Trophoblast cell (in vitro differentiated cells and primary cell): ENCODE data around the gene SYNPR.
A peak's percentile ranks its signal among the peaks of the same experiment; 100 is the strongest.

Experiments
- DNase-seq, 2 donors: peaks; one replicate each; pipeline ENCODE4 v3.0.0-alpha.2; 2016
- H2AFZ ChIP-seq: 2 replicates; pipeline ENCODE4 v1.6.1; 2013; ENCODE audit warnings: low read length, moderate library complexity, mild to moderate bottlenecking; ENCODE audit not compliant: insufficient read depth, poor library complexity
- H2AK5ac ChIP-seq: 2 replicates; pipeline ENCODE4 v1.6.1; 2013; ENCODE audit warnings: mild to moderate bottlenecking, low read length
- H2BK120ac ChIP-seq: 2 replicates; pipeline ENCODE4 v1.6.1; 2013; ENCODE audit warnings: low read length, mild to moderate bottlenecking, moderate library complexity; ENCODE audit not compliant: insufficient read depth, poor library complexity
- H2BK12ac ChIP-seq: 2 replicates; pipeline ENCODE4 v1.6.1; 2013; ENCODE audit warnings: mild to moderate bottlenecking, low read length, moderate library complexity
- H2BK5ac ChIP-seq: 2 replicates; pipeline ENCODE4 v1.6.1; 2013; ENCODE audit warnings: low read length, low read depth, moderate library complexity, mild to moderate bottlenecking; ENCODE audit not compliant: poor library complexity
- H3K14ac ChIP-seq: 2 replicates; pipeline ENCODE4 v1.6.1; 2013; ENCODE audit warnings: mild to moderate bottlenecking, low read length
- H3K18ac ChIP-seq: 2 replicates; pipeline ENCODE4 v1.6.1; 2013; ENCODE audit warnings: mild to moderate bottlenecking, low read length
- H3K23ac ChIP-seq: 2 replicates; pipeline ENCODE4 v1.6.1; 2013; ENCODE audit warnings: low read length
- H3K27ac ChIP-seq: 2 replicates; pipeline ENCODE4 v1.5.1; 2013; ENCODE audit warnings: low read depth, mild to moderate bottlenecking, inconsistent platforms, low read length, moderate library complexity
- H3K27me3 ChIP-seq: 2 replicates; pipeline ENCODE4 v1.6.1; 2013; ENCODE audit warnings: inconsistent platforms, mild to moderate bottlenecking, low read length, moderate library complexity; ENCODE audit not compliant: insufficient read depth
- H3K36me3 ChIP-seq, 2 experiments: 1 replicate in 1 of 2; 2 replicates in 1 of 2; pipeline ENCODE4 v1.6.1; 2013; ENCODE audit warnings: low read length in 2 of 2, mild to moderate bottlenecking in 2 of 2, moderate library complexity in 1 of 2; ENCODE audit not compliant: insufficient read depth in 2 of 2, control insufficient read depth in 1 of 2
- H3K4ac ChIP-seq: 2 replicates; pipeline ENCODE4 v1.6.1; 2013; ENCODE audit warnings: low read depth, mild to moderate bottlenecking, low read length, moderate library complexity
- H3K4me1 ChIP-seq, 2 experiments: 1 replicate in 1 of 2; 2 replicates in 1 of 2; pipeline ENCODE4 v1.6.1; 2013; ENCODE audit warnings: low read length in 2 of 2, mild to moderate bottlenecking in 2 of 2, moderate library complexity in 1 of 2; ENCODE audit not compliant: insufficient read depth in 2 of 2, control insufficient read depth in 1 of 2
- H3K4me2 ChIP-seq: 2 replicates; pipeline ENCODE4 v1.6.1; 2013; ENCODE audit warnings: inconsistent platforms, mild to moderate bottlenecking, low read length, moderate library complexity
- H3K4me3 ChIP-seq: 2 replicates; pipeline ENCODE4 v1.5.1; 2013; ENCODE audit warnings: mild to moderate bottlenecking, low read depth, low read length, inconsistent platforms
- H3K79me1 ChIP-seq: one replicate; pipeline ENCODE4 v1.6.1; 2013; ENCODE audit warnings: low read length
- H3K79me2 ChIP-seq: 2 replicates; pipeline ENCODE4 v1.6.1; 2013; ENCODE audit warnings: low read length, mild to moderate bottlenecking; ENCODE audit not compliant: control insufficient read depth, insufficient read depth, poor library complexity
- H3K9ac ChIP-seq: 2 replicates; pipeline ENCODE4 v1.6.1; 2013; ENCODE audit warnings: mild to moderate bottlenecking, low read length
- H3K9me3 ChIP-seq: 2 replicates; pipeline ENCODE4 v1.6.1; 2013; ENCODE audit warnings: low read depth, mild to moderate bottlenecking, control low read depth, inconsistent platforms, low read length; ENCODE audit not compliant: insufficient read depth
- H4K12ac ChIP-seq: 2 replicates; pipeline ENCODE4 v1.6.1; 2013; ENCODE audit warnings: low read depth, mild to moderate bottlenecking, low read length, moderate library complexity
- H4K8ac ChIP-seq: 2 replicates; pipeline ENCODE4 v1.6.1; 2013; ENCODE audit warnings: low read depth, mild to moderate bottlenecking, low read length, moderate library complexity
- H4K91ac ChIP-seq: one replicate; pipeline ENCODE4 v1.6.1; 2013; ENCODE audit warnings: low read depth, mild to moderate bottlenecking, low read length, moderate library complexity
- WGBS: extraction: QIAGEN DNeasy Blood & Tissue Kit; methylation state at CpG from one replicate; pipeline ENCODE4 v1.1.7; 2013; ENCODE audit warnings: missing lambda C conversion rate; ENCODE audit not compliant: insufficient read length, insufficient coverage; ENCODE audit errors: extremely low coverage; 5-methylcytosine and 5-hydroxymethylcytosine counted together

SYNPR gene

DNA sequence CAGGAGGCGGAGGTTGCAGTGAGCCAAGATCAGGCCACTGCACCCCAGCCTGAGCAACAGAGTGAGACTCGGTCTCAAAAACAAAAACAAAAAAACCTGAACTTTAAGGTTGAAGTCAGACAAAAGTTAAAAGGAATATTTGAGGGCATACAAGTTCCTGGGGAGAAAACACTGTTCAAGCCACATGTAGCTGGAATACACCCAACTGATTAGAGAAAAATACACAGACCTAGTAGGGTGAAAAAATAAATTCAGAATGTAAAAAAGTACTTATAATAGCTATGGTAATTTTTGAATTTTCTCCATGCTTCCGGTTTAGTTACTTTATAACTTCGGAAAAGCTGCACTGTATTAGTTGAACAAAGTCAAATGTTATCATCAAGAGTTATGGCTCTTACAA is 331.7 kb downstream of the SYNPR start:
- H3K14ac ChIP-seq = no peak overlapping the region
- H4K12ac ChIP-seq = no peak overlapping the region
- H3K27ac ChIP-seq = no peak overlapping the region
- DNase-seq = no peak
- H3K4ac ChIP-seq = no peak overlapping the region
- H3K4me3 ChIP-seq = no peak overlapping the region
- H2BK120ac ChIP-seq = no peak overlapping the region
- no peak overlapping the region for H4K91ac ChIP-seq
- no peak overlapping the region for H2BK5ac ChIP-seq
- H3K36me3 ChIP-seq = no peaks in the 10 kb centered on the region
- no peaks in the 10 kb centered on the region for H3K79me2 ChIP-seq
- no peaks in the 10 kb centered on the region for H3K4me1 ChIP-seq
- no peaks in the 10 kb centered on the region for H3K79me1 ChIP-seq
- no peak overlapping the region for H3K4me2 ChIP-seq
- no peak overlapping the region for H2AK5ac ChIP-seq
- no peak overlapping the region for H3K9ac ChIP-seq
- no peak overlapping the region for H2AFZ ChIP-seq
- no peak overlapping the region for H4K8ac ChIP-seq
- WGBS = no CpG with 5 or more reads among the region's 4 CpGs
- no peak overlapping the region for H3K18ac ChIP-seq
- no peak overlapping the region for H3K23ac ChIP-seq
- H3K9me3 ChIP-seq = no peaks in the 10 kb centered on the region
- H2BK12ac ChIP-seq = no peak overlapping the region
- no peaks in the 10 kb centered on the region for H3K27me3 ChIP-seq

DNA sequence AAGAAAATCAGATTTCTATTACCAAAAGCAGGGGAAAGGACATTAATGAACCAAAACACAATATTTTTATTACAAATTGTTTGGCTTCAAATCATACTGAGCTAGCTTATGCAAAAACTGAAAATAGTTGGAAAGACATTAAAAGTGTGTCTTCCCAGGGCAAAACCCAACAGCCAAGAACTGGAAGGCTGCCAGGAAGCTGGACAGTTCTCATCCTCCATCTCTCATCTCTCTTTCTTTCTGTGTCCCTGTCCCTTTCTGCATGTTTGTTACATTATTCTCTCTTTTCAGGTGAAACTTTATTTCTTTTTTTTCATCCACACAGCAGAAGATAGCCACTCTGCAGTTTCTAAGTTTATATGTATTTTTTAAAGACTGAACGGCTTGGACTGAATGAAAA is 333.3 kb downstream of the SYNPR start:
- H4K12ac ChIP-seq = no peak overlapping the region
- H3K4ac ChIP-seq = no peak overlapping the region
- H2BK5ac ChIP-seq = no peak overlapping the region
- H4K8ac ChIP-seq = no peak overlapping the region
- H2BK12ac ChIP-seq = no peak overlapping the region
- no peaks in the 10 kb centered on the region for H3K9me3 ChIP-seq
- H3K4me3 ChIP-seq = no peak overlapping the region
- H3K27ac ChIP-seq = no peak overlapping the region
- no peaks in the 10 kb centered on the region for H3K36me3 ChIP-seq
- no peaks in the 10 kb centered on the region for H3K79me2 ChIP-seq
- no peak overlapping the region for H3K4me2 ChIP-seq
- no peak overlapping the region for H2AK5ac ChIP-seq
- no peak for DNase-seq
- no peak overlapping the region for H3K18ac ChIP-seq
- H3K27me3 ChIP-seq = no peaks in the 10 kb centered on the region
- no peaks in the 10 kb centered on the region for H3K4me1 ChIP-seq
- H4K91ac ChIP-seq = no peak overlapping the region
- H3K9ac ChIP-seq = no peak overlapping the region
- no peak overlapping the region for H2AFZ ChIP-seq
- H2BK120ac ChIP-seq = no peak overlapping the region
- H3K79me1 ChIP-seq = no peaks in the 10 kb centered on the region
- no CpG with 5 or more reads among the region's 1 CpG for WGBS
- no peak overlapping the region for H3K14ac ChIP-seq
- no peak overlapping the region for H3K23ac ChIP-seq

DNA sequence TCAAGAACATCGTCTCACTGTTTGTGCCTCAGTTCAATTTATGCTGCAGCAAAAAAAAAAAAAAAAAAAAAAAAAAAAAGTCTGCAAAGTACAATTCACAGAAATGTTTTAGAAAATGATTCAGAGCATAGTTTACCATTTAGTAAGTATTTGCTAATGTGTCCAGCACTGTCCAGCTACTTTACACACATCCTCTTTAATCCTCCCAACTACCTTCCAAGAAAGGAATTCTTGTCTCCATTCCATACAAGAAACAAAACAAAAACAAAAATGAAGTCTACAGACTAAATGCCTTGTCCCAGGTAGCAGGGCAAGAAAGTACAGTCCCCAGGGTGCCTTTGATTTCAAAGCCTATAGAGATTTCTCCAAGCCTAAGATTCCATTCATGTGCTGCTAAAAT is 335.5 kb downstream of the SYNPR start:
- Histone ChIP-seq H2AK5ac (no peak overlapping the region), H3K14ac (no peak overlapping the region), H3K79me2 (no peaks in the 10 kb centered on the region), H3K27ac (no peak overlapping the region), H3K4me3 (no peak overlapping the region), H3K9me3 (no peaks in the 10 kb centered on the region), H3K23ac (no peak overlapping the region), H3K9ac (no peak overlapping the region), H4K8ac (no peak overlapping the region), H2BK120ac (no peak overlapping the region), H3K36me3 (no peaks in the 10 kb centered on the region), H3K27me3 (no peaks in the 10 kb centered on the region), H3K4me2 (no peak overlapping the region), H4K12ac (no peak overlapping the region), H3K4ac (no peak overlapping the region), H2BK12ac (no peak overlapping the region), H4K91ac (no peak overlapping the region), H3K18ac (no peak overlapping the region), H2BK5ac (no peak overlapping the region), H2AFZ (no peak overlapping the region), H3K4me1 (no peaks in the 10 kb centered on the region), H3K79me1 (no peaks in the 10 kb centered on the region)
- WGBS = no CpG with 5 or more reads among the region's 1 CpG
- peak; percentile 31 to 87 for DNase-seq

DNA sequence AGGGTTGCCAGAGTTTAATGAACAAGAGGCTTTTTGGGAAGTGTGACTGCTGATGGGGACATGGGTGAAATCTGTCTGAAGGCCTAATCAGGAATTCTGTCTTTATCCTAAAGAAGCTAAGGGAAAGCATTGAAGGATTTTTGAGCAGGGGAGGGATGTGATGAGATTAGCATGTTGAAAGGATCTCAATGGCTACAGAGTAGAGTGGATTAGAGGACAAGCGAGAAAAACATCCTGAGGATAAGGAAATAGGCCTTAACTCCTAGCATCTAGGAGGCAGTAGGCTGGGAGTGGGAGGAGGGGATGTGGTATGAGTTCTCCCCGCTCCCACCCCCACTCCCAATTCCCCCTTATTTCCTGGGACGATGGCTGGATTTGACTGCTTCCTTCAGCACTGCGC is 339.3 kb downstream of the SYNPR start:
- no peak overlapping the region for H3K4me2 ChIP-seq
- no peak overlapping the region for H2BK5ac ChIP-seq
- H2AK5ac ChIP-seq = no peak overlapping the region
- no peaks in the 10 kb centered on the region for H3K36me3 ChIP-seq
- H3K23ac ChIP-seq = no peak overlapping the region
- H3K18ac ChIP-seq = no peak overlapping the region
- no peak overlapping the region for H2BK12ac ChIP-seq
- H3K4ac ChIP-seq = no peak overlapping the region
- no peaks in the 10 kb centered on the region for H3K27me3 ChIP-seq
- H3K79me1 ChIP-seq = no peaks in the 10 kb centered on the region
- H4K8ac ChIP-seq = no peak overlapping the region
- no CpG with 5 or more reads among the region's 4 CpGs for WGBS
- no peak overlapping the region for H3K9ac ChIP-seq
- no peaks in the 10 kb centered on the region for H3K79me2 ChIP-seq
- no peak overlapping the region for H3K14ac ChIP-seq
- H3K9me3 ChIP-seq = no peaks in the 10 kb centered on the region
- no peak overlapping the region for H4K12ac ChIP-seq
- H4K91ac ChIP-seq = no peak overlapping the region
- no peaks in the 10 kb centered on the region for H3K4me1 ChIP-seq
- no peak overlapping the region for H2BK120ac ChIP-seq
- no peak overlapping the region for H2AFZ ChIP-seq
- no peak for DNase-seq
- no peak overlapping the region for H3K4me3 ChIP-seq
- no peak overlapping the region for H3K27ac ChIP-seq
